ENCODE measurements around the gene SYT6.

The SYT6 gene

GRCh38 chr1:114054148-114054547 lies 99.5 kb downstream of the SYT6 start:
- no peak overlapping the region for H2AFZ ChIP-seq (ENCODE audit: low read depth, low read length)
- no peak overlapping the region for H3K4me3 ChIP-seq (ENCODE audit: low read length)

DNA sequence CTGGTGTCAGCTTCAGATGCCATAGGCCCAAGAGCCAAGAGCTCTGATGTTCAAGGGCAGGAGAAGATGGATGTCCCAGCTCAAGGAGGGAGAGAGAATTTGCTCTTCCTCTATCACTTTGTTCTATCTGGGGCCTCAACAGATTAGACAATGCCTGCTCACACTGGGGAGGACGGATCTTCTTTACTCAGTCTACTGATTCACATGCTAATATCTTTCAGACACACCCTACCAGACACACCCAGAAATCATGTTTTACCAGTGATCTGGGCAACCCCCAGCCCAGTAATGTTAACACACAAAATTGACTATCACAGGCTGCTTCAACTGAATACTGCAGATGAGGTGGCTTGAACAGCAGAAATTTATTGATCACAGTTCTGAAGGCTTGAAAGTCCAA lies 105.4 kb downstream of the SYT6 start:
- Histone ChIP-seq H3K9me3 (ENCODE audit: low read length) (no peaks in the 10 kb centered on the region), H3K4me1 (ENCODE audit: insufficient read depth, low read length) (peaks cover 4% of the 10 kb centered on the region), H3K4me3 (ENCODE audit: low read length) (no peak overlapping the region), H3K27me3 (ENCODE audit: insufficient read depth, low read length) (no peaks in the 10 kb centered on the region), H2AFZ (ENCODE audit: low read depth, low read length) (no peak overlapping the region), H3K36me3 (ENCODE audit: insufficient read depth, low read length) (no peaks in the 10 kb centered on the region)

More at GRCh38 chr1:114054148-114054547, 99.5 kb downstream of the SYT6 start:
- H3K9me3 ChIP-seq (ENCODE audit: low read length) = no peaks in the 10 kb centered on the region
- no peaks in the 10 kb centered on the region for H3K36me3 ChIP-seq (ENCODE audit: insufficient read depth, low read length)
- H3K4me1 ChIP-seq (ENCODE audit: insufficient read depth, low read length) = no peaks in the 10 kb centered on the region
- no peaks in the 10 kb centered on the region for H3K27me3 ChIP-seq (ENCODE audit: insufficient read depth, low read length)

GRCh38 chr1:114043548-114043947 lies 110.1 kb downstream of the SYT6 start:
- Histone ChIP-seq H3K9me3 (ENCODE audit: low read length) (no peaks in the 10 kb centered on the region), H2AFZ (ENCODE audit: low read depth, low read length) (no peak overlapping the region), H3K4me3 (ENCODE audit: low read length) (no peak overlapping the region), H3K4me1 (ENCODE audit: insufficient read depth, low read length) (peaks cover 10% of the 10 kb centered on the region), H3K27me3 (ENCODE audit: insufficient read depth, low read length) (no peaks in the 10 kb centered on the region), H3K36me3 (ENCODE audit: insufficient read depth, low read length) (no peaks in the 10 kb centered on the region)

GRCh38 chr1:114043054-114043453 lies 110.6 kb downstream of the SYT6 start:
- no peaks in the 10 kb centered on the region for H3K9me3 ChIP-seq (ENCODE audit: low read length)
- H3K4me1 ChIP-seq (ENCODE audit: insufficient read depth, low read length) = peaks cover 10% of the 10 kb centered on the region
- no peaks in the 10 kb centered on the region for H3K36me3 ChIP-seq (ENCODE audit: insufficient read depth, low read length)
- H3K27me3 ChIP-seq (ENCODE audit: insufficient read depth, low read length) = no peaks in the 10 kb centered on the region
- H2AFZ ChIP-seq (ENCODE audit: low read depth, low read length) = no peak overlapping the region
- no peak overlapping the region for H3K4me3 ChIP-seq (ENCODE audit: low read length)

DNA sequence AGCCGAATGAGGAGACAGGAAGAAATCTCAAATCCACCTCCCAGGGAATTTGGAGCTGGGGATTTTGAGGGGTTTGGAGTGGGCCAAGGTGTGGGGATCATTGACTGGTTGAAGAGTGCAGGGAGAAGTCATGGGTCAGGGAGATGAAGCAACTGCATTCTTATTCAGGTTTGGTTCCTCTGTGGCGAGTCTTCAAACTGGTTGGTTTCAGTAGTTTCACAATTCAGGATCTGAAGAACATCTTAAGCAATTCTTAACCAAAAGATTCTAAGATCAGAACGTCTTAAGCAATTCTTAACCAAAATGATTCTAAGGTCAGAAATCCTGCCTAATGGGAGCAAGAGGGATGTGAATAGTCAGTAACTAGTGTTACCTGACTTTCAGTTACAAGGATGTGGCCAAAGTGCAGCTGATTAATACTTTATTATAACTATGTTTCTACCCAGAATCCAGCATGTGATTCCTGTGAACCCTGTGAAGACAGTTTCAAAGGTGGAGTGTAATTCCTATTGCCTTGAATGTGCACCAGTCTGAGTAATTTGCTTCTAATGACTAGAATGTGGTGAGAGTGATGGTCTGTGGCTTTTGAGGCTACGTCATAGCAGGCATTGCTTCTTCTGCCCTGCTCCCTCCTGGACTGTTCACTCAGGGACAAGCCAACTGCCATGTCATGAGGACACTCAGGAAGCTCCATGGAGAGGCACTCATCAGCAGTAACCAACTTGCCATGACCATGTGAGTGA lies 113.2 kb downstream of the SYT6 start:
- Histone ChIP-seq H3K27me3 (ENCODE audit: insufficient read depth, low read length) (peaks cover 3% of the 10 kb centered on the region), H3K36me3 (ENCODE audit: insufficient read depth, low read length) (no peaks in the 10 kb centered on the region), H2AFZ (ENCODE audit: low read depth, low read length) (no peak overlapping the region), H3K4me3 (ENCODE audit: low read length) (no peak overlapping the region), H3K9me3 (ENCODE audit: low read length) (no peaks in the 10 kb centered on the region), H3K4me1 (ENCODE audit: insufficient read depth, low read length) (peaks cover 10% of the 10 kb centered on the region)
